ENCODE data around the gene MGME1. TPM values are rescaled to one million over a fixed set of nuclear protein-coding genes. Genes with fewer than 3 reads are reported as not detected.
A peak's percentile ranks its signal among the peaks of the same experiment; 100 is the strongest.

Gene MGME1
- total and polyA plus RNA-seq, 2 of the 13 experiments (the other 11 are each of a cell fraction or from before 2014, with no cell fraction given), result 36.7 to 66.6 TPM

DNA sequence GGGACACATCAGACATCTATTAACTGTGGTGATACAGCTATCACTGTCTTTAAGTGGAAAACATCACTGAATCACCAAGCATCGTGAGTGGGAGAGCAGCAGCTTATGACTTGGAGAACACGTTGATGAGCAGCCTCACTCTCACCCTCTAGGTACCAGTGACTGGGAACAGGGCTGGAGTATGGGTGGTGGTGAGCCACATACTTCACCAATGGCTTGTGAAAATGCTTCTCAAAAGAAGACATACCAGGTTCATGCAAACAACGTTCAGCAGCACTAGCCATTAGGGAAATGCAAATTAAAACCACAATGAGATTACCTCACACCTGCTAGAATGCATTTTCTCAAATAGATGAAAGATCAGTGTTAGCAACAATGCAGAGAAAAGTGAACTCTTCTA lies 25.5 kb upstream of the MGME1 start (continued):
- TF ChIP-seq, protein P1, sequence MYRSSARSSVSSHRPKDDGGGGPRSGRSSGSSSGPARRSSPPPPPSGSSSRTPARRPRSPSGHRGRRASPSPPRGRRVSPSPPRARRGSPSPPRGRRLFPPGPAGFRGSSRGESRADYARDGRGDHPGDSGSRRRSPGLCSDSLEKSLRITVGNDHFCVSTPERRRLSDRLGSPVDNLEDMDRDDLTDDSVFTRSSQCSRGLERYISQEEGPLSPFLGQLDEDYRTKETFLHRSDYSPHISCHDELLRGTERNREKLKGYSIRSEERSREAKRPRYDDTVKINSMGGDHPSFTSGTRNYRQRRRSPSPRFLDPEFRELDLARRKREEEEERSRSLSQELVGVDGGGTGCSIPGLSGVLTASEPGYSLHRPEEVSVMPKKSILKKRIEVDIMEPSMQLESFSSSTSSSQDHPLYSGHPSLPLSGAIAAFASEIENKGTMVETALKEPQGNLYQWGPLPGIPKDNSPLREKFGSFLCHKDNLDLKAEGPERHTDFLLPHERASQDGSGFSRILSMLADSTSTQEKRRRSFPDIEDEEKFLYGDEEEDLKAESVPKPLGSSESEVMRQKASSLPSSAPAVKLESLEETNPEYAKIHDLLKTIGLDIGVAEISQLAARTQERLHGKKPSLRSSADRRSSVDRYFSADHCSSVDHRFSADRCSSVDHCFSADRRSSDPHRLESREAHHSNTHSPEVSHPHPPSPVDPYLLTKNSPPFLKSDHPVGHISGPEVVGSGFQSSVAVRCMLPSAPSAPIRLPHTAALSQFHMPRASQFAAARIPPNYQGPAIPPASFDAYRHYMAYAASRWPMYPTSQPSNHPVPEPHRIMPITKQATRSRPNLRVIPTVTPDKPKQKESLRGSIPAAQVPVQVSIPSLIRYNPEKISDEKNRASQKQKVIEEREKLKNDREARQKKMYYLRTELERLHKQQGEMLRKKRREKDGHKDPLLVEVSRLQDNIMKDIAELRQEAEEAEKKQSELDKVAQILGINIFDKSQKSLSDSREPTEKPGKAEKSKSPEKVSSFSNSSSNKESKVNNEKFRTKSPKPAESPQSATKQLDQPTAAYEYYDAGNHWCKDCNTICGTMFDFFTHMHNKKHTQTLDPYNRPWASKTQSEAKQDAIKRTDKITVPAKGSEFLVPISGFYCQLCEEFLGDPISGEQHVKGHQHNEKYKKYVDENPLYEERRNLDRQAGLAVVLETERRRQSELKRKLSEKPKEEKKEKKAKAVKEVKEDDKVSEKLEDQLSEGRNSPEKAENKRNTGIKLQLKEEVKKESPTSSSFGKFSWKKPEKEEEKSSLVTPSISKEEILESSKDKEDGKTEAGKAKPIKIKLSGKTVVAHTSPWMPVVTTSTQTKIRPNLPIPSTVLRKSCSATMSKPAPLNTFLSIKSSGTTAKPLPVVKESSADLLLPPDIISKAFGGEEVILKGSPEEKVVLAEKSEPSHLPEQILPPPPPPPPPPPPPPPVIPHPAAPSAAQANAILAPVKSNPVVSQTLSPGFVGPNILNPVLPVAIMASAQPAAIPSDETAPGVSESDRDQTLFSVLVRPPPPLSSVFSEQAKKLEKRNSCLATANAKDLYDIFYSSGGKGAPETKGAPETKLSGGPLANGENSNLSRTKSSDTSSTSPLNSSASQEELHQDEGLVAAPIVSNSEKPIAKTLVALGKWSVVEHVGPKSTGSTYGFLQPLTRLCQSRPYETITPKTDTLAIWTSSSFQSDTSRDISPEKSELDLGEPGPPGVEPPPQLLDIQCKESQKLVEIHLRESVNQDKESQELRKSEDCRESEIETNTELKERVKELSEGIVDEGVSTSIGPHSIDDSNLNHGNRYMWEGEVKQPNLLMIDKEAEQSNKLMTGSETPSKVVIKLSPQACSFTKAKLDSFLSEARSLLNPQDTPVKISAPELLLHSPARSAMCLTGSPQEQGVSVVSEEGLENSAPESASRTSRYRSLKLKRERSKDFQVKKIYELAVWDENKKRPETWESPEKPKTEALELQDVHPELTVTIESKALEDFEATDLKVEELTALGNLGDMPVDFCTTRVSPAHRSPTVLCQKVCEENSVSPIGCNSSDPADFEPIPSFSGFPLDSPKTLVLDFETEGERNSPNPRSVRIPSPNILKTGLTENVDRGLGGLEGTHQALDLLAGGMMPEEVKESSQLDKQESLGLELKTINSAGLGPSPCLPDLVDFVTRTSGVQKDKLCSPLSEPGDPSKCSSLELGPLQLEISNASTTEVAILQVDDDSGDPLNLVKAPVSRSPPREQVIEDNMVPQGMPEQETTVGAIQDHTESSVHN (CRISPR knock-in tag; IDR thresholded peaks at IDR 0.05), result no peak
- TF ChIP-seq ZFP36L2 (CRISPR knock-in tag; IDR thresholded peaks at IDR 0.05) (no peak), POLR2AphosphoS2 (IDR thresholded peaks at IDR 0.05; ENCODE audit: low read depth, low read length) (0 out of 2 replicates have a peak, but pooled peaks have one; percentile 52), SMC3 (IDR thresholded peaks at IDR 0.05; ENCODE audit: low read length) (no peak), TEAD2 (CRISPR knock-in tag; IDR thresholded peaks at IDR 0.05) (no peak), POLR2A (IDR thresholded peaks at IDR 0.05; ENCODE audit: insufficient read depth in 1 of 2, low read depth in 2 of 2, low read length in 2 of 2) (peak in 1 of 2 experiments; percentile 48; a peak in 1 of 4 replicates), ZSCAN22 (CRISPR knock-in tag; IDR thresholded peaks at IDR 0.05) (no peak), ZNF629 (CRISPR knock-in tag; conservative IDR thresholded peaks at IDR 0.05) (no peak), ZSCAN25 (CRISPR knock-in tag; IDR thresholded peaks at IDR 0.05) (no peak), RBM22 (optimal IDR thresholded peaks at IDR 0.05; ENCODE audit: low read length) (peak; percentile 99), POLR2G (IDR thresholded peaks at IDR 0.05; ENCODE audit: low read depth, low read length) (peak; percentile 63), SETDB1 (CRISPR knock-in tag; IDR thresholded peaks at IDR 0.05; ENCODE audit: borderline replicate concordance) (no peak)
- TF ChIP-seq, protein P2, sequence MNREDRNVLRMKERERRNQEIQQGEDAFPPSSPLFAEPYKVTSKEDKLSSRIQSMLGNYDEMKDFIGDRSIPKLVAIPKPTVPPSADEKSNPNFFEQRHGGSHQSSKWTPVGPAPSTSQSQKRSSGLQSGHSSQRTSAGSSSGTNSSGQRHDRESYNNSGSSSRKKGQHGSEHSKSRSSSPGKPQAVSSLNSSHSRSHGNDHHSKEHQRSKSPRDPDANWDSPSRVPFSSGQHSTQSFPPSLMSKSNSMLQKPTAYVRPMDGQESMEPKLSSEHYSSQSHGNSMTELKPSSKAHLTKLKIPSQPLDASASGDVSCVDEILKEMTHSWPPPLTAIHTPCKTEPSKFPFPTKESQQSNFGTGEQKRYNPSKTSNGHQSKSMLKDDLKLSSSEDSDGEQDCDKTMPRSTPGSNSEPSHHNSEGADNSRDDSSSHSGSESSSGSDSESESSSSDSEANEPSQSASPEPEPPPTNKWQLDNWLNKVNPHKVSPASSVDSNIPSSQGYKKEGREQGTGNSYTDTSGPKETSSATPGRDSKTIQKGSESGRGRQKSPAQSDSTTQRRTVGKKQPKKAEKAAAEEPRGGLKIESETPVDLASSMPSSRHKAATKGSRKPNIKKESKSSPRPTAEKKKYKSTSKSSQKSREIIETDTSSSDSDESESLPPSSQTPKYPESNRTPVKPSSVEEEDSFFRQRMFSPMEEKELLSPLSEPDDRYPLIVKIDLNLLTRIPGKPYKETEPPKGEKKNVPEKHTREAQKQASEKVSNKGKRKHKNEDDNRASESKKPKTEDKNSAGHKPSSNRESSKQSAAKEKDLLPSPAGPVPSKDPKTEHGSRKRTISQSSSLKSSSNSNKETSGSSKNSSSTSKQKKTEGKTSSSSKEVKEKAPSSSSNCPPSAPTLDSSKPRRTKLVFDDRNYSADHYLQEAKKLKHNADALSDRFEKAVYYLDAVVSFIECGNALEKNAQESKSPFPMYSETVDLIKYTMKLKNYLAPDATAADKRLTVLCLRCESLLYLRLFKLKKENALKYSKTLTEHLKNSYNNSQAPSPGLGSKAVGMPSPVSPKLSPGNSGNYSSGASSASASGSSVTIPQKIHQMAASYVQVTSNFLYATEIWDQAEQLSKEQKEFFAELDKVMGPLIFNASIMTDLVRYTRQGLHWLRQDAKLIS (CRISPR knock-in tag; IDR thresholded peaks at IDR 0.05), result 0 out of 2 replicates have a peak, but pooled peaks have one; percentile 39

Data from HepG2 (cell line).